NCI-H446 treated with DMSO at 0.1 percent for 48 hours (cell line): ENCODE data around the gene TPM2.

Experiments used
- DNase-seq: peaks from one replicate; lab custom pipeline; 2025; lab: John Stamatoyannopoulos, UW

TPM2 gene

GRCh38 chr9:35696520-35697215 is 6.9 kb upstream of the TPM2 start:
- no peak for DNase-seq

- no peak for DNase-seq
Observed at GRCh38 chr9:35695943-35696401, 6.2 kb upstream of the TPM2 start.

- no peak for DNase-seq
Observed at GRCh38 chr9:35691757-35692301, 2.1 kb upstream of the TPM2 start.

GRCh38 chr9:35691334-35691650 is 1.6 kb upstream of the TPM2 start:
- DNase-seq: no peak

GRCh38 chr9:35690614-35691333 is 1.0 kb upstream of the TPM2 start:
- no peak for DNase-seq

- no peak for DNase-seq
Observed at GRCh38 chr9:35690294-35690613, 529 bp upstream of the TPM2 start.

- no peak for DNase-seq
Observed at GRCh38 chr9:35688558-35689541, 875 bp downstream of the TPM2 start.

GRCh38 chr9:35687972-35688557 is 1.7 kb downstream of the TPM2 start:
- no peak for DNase-seq

GRCh38 chr9:35687306-35687705 is 2.4 kb downstream of the TPM2 start:
- DNase-seq: no peak

- no peak for DNase-seq
Observed at GRCh38 chr9:35686222-35687203, 3.2 kb downstream of the TPM2 start.

- no peak for DNase-seq
Observed at GRCh38 chr9:35685506-35685905, 4.2 kb downstream of the TPM2 start.

GRCh38 chr9:35684921-35685320 is 4.8 kb downstream of the TPM2 start:
- no peak for DNase-seq

GRCh38 chr9:35683323-35683722 is 6.4 kb downstream of the TPM2 start:
- no peak for DNase-seq

- DNase-seq: no peak
Observed at GRCh38 chr9:35682520-35683315, 7.0 kb downstream of the TPM2 start.

- no peak for DNase-seq
Observed at GRCh38 chr9:35682051-35682450, 7.7 kb downstream of the TPM2 start.

GRCh38 chr9:35681341-35682002 is 8.3 kb downstream of the TPM2 start:
- no peak for DNase-seq

- no peak for DNase-seq
Observed at GRCh38 chr9:35680331-35681105, 9.2 kb downstream of the TPM2 start.

GRCh38 chr9:35679766-35680330 is 9.9 kb downstream of the TPM2 start:
- no peak for DNase-seq
